ENCODE data around the gene SHISAL2A.

The SHISAL2A gene

GRCh38 chr1:52662645-52663313 is 29.8 kb downstream of the SHISAL2A start:
- peak; percentile 92 for DNase-seq

GRCh38 chr1:52663716-52664115 is 30.7 kb downstream of the SHISAL2A start:
- peak; percentile 41 for DNase-seq

GRCh38 chr1:52665006-52665941 is 32.3 kb downstream of the SHISAL2A start:
- peak; percentile 59 for DNase-seq

GRCh38 chr1:52667290-52667689 is 34.3 kb downstream of the SHISAL2A start:
- DNase-seq = no peak

- no peak for DNase-seq
Measured at GRCh38 chr1:52667984-52668383, 35.0 kb downstream of the SHISAL2A start.

- no peak for DNase-seq
Measured at GRCh38 chr1:52668711-52669110, 35.7 kb downstream of the SHISAL2A start.

- no peak for DNase-seq
Measured at GRCh38 chr1:52669696-52670095, 36.7 kb downstream of the SHISAL2A start.

- DNase-seq = no peak
Measured at GRCh38 chr1:52670604-52671003, 37.6 kb downstream of the SHISAL2A start.

GRCh38 chr1:52672946-52673345 is 40.0 kb downstream of the SHISAL2A start:
- no peak for DNase-seq

- no peak for DNase-seq
Measured at GRCh38 chr1:52673513-52673912, 40.5 kb downstream of the SHISAL2A start.

- no peak for DNase-seq
Measured at GRCh38 chr1:52674497-52675384, 41.8 kb downstream of the SHISAL2A start.

- DNase-seq = no peak
Measured at GRCh38 chr1:52676249-52676903, 43.4 kb downstream of the SHISAL2A start.

GRCh38 chr1:52677076-52677806 is 44.3 kb downstream of the SHISAL2A start:
- no peak for DNase-seq

GRCh38 chr1:52679048-52679447 is 46.1 kb downstream of the SHISAL2A start:
- DNase-seq = no peak

- no peak for DNase-seq
Measured at GRCh38 chr1:52679498-52679897, 46.5 kb downstream of the SHISAL2A start.

- DNase-seq = no peak
Measured at GRCh38 chr1:52680353-52680752, 47.4 kb downstream of the SHISAL2A start.

- DNase-seq = no peak
Measured at GRCh38 chr1:52681136-52681535, 48.2 kb downstream of the SHISAL2A start.

- DNase-seq = no peak
Measured at GRCh38 chr1:52683367-52683940, 50.5 kb downstream of the SHISAL2A start.

- no peak for DNase-seq
Measured at GRCh38 chr1:52684545-52684944, 51.6 kb downstream of the SHISAL2A start.

- DNase-seq = peak; percentile 90
Measured at GRCh38 chr1:52686261-52686751, 53.3 kb downstream of the SHISAL2A start.

GRCh38 chr1:52686830-52687229 is 53.9 kb downstream of the SHISAL2A start:
- DNase-seq = no peak

Measured in eye (tissue), 1 donor.